GM19043 (cell line): ENCODE data around the gene ZNF324.
"Not testable (repeated sequence)": the region's sequence is repeated elsewhere in the genome, so short reads cannot be mapped to it uniquely, and the experiment has no call there.

Experiments used
- ATAC-seq: cut with Tn5 transposase; IDR thresholded peaks from one replicate; pipeline ENCODE4 v1.9.1; 2021; ENCODE audit warnings: low read depth; ENCODE audit not compliant: unreplicated experiment

Gene ZNF324

GRCh38 chr19:58466760-58467589 lies at the start of gene ZNF324:
Gene ZNF324 (plus strand): TSS chr19:58467080. CDS start chr19:58469186, 2,106 bp downstream.
- ATAC-seq = peak; percentile 91

- ATAC-seq = no peak
These were observed 38.3 kb upstream of the ZNF324 start for GRCh38 chr19:58428617-58429016.

- ATAC-seq = no peak
These were observed 37.1 kb upstream of the ZNF324 start for GRCh38 chr19:58429745-58430144.

GRCh38 chr19:58434217-58434616 lies 32.7 kb upstream of the ZNF324 start:
- ATAC-seq = no peak

GRCh38 chr19:58439576-58440554 lies 27.0 kb upstream of the ZNF324 start, which contains the start of gene ZNF132:
Gene ZNF132 (minus strand): TSS chr19:58440153. CDS start chr19:58439821, 332 bp downstream.
- peak; percentile 93 for ATAC-seq

- no peak for ATAC-seq
These were observed 26.3 kb upstream of the ZNF324 start for GRCh38 chr19:58440556-58440955.

GRCh38 chr19:58442986-58443385 lies 23.9 kb upstream of the ZNF324 start:
- ATAC-seq = not testable (repeated sequence)

- not testable (repeated sequence) for ATAC-seq
These were observed 18.0 kb upstream of the ZNF324 start for GRCh38 chr19:58448860-58449259.

GRCh38 chr19:58449980-58450379 lies 16.9 kb upstream of the ZNF324 start:
- ATAC-seq = not testable (repeated sequence)

- ATAC-seq = peak; percentile 10
These were observed 16.0 kb upstream of the ZNF324 start for GRCh38 chr19:58450856-58451357.

GRCh38 chr19:58451358-58452101 lies 15.3 kb upstream of the ZNF324 start, which contains the start of gene ZNF324B:
Gene ZNF324B (plus strand): TSS chr19:58451622. CDS start chr19:58453702, 2,080 bp downstream.
- peak; percentile 96 for ATAC-seq

GRCh38 chr19:58453743-58454142 lies 13.1 kb upstream of the ZNF324 start:
- no peak for ATAC-seq

- no peak for ATAC-seq
These were observed 11.6 kb upstream of the ZNF324 start for GRCh38 chr19:58455306-58455705.

GRCh38 chr19:58456111-58456510 lies 10.8 kb upstream of the ZNF324 start:
- no peak for ATAC-seq

GRCh38 chr19:58460039-58460438 lies 6.8 kb upstream of the ZNF324 start:
- ATAC-seq = no peak

- ATAC-seq = no peak
These were observed 656 bp upstream of the ZNF324 start for GRCh38 chr19:58466089-58466759.

- no peak for ATAC-seq
These were observed 1.4 kb downstream of the ZNF324 start for GRCh38 chr19:58468216-58468839.

GRCh38 chr19:58469241-58470013 lies 2.5 kb downstream of the ZNF324 start:
- no peak for ATAC-seq
